H9 (cell line): ENCODE measurements around the gene BRCA2. TPM values are rescaled to one million over a fixed set of nuclear protein-coding genes. Genes with fewer than 3 reads are reported as not detected.

Experiments
- DNase-seq: peaks from one replicate; pipeline ENCODE4 v3.0.0-alpha.2; 2017
- H2AFZ ChIP-seq: one replicate; pipeline ENCODE4 v1.6.1; 2013; ENCODE audit warnings: mild to moderate bottlenecking, low read length, control low read depth, moderate library complexity
- H2AK5ac ChIP-seq: 2 replicates; pipeline ENCODE4 v1.6.1; 2013; ENCODE audit warnings: low read length, control low read depth, mixed read lengths; ENCODE audit not compliant: insufficient read length
- H2BK120ac ChIP-seq: one replicate; pipeline ENCODE4 v1.6.1; 2013; ENCODE audit warnings: low read depth, mild to moderate bottlenecking, low read length, control low read depth, inconsistent platforms; ENCODE audit not compliant: poor library complexity, severe bottlenecking
- H2BK12ac ChIP-seq: 2 replicates; pipeline ENCODE4 v1.6.1; 2013; ENCODE audit warnings: low read length, control low read depth, mixed read lengths, low read depth; ENCODE audit not compliant: insufficient read length
- H2BK15ac ChIP-seq: 2 replicates; pipeline ENCODE4 v1.6.1; 2013; ENCODE audit warnings: low read depth, low read length, control low read depth
- H2BK20ac ChIP-seq: one replicate; pipeline ENCODE4 v1.6.1; 2013; ENCODE audit warnings: low read depth, mild to moderate bottlenecking, low read length, control low read depth, inconsistent platforms; ENCODE audit not compliant: poor library complexity, severe bottlenecking
- H2BK5ac ChIP-seq: 2 replicates; pipeline ENCODE4 v1.6.1; 2013; ENCODE audit warnings: low read length, control low read depth, mixed read lengths; ENCODE audit not compliant: insufficient read length
- H3K14ac ChIP-seq: 2 replicates; pipeline ENCODE4 v1.6.1; 2013; ENCODE audit warnings: low read length, control low read depth; ENCODE audit not compliant: insufficient read depth
- H3K18ac ChIP-seq: 2 replicates; pipeline ENCODE4 v1.6.1; 2013; ENCODE audit warnings: low read depth, mild to moderate bottlenecking, mixed read lengths, low read length, control low read depth; ENCODE audit not compliant: insufficient read length
- H3K23ac ChIP-seq: 2 replicates; pipeline ENCODE4 v1.6.1; 2013; ENCODE audit warnings: low read length, control low read depth, mixed read lengths, low read depth; ENCODE audit not compliant: insufficient read length
- H3K23me2 ChIP-seq: 2 replicates; pipeline ENCODE4 v1.6.1; 2013; ENCODE audit warnings: low read depth, mild to moderate bottlenecking, mixed read lengths, low read length, control low read depth; ENCODE audit not compliant: insufficient read length, poor library complexity, severe bottlenecking
- H3K27ac ChIP-seq: 2 replicates; pipeline ENCODE4 v1.5.1; 2013; ENCODE audit warnings: low read length, control low read depth, mixed read lengths, low read depth; ENCODE audit not compliant: insufficient read length
- H3K27me3 ChIP-seq: 2 replicates; pipeline ENCODE4 v1.6.1; 2013; ENCODE audit warnings: low read length, control low read depth, inconsistent platforms; ENCODE audit not compliant: insufficient read depth
- H3K4ac ChIP-seq: 2 replicates; pipeline ENCODE4 v1.6.1; 2013; ENCODE audit warnings: low read depth, mild to moderate bottlenecking, control low read depth, inconsistent platforms, low read length, moderate library complexity
- H3K4me1 ChIP-seq: 2 replicates; pipeline ENCODE4 v1.6.1; 2013; ENCODE audit warnings: low read length, control low read depth, inconsistent platforms; ENCODE audit not compliant: insufficient read depth
- H3K4me2 ChIP-seq: 2 replicates; pipeline ENCODE4 v1.6.1; 2013; ENCODE audit warnings: low read length, control low read depth, mixed read lengths; ENCODE audit not compliant: insufficient read length, insufficient read depth
- H3K56ac ChIP-seq: 2 replicates; pipeline ENCODE4 v1.6.1; 2013; ENCODE audit warnings: low read depth, mild to moderate bottlenecking, mixed read lengths, low read length, control low read depth; ENCODE audit not compliant: insufficient read length
- H3K79me1 ChIP-seq: 2 replicates; pipeline ENCODE4 v1.6.1; 2013; ENCODE audit warnings: low read depth, mild to moderate bottlenecking, moderate library complexity, low read length, control low read depth, inconsistent platforms; ENCODE audit not compliant: insufficient read depth, poor library complexity, severe bottlenecking
- H3K79me2 ChIP-seq: 2 replicates; pipeline ENCODE4 v1.6.1; 2013; ENCODE audit warnings: low read length, control low read depth, inconsistent platforms; ENCODE audit not compliant: insufficient read depth
- H3K9ac ChIP-seq: 2 replicates; pipeline ENCODE4 v1.6.1; 2013; ENCODE audit warnings: low read length, control low read depth, mixed read lengths; ENCODE audit not compliant: insufficient read length; ENCODE audit errors: extremely low read depth
- H3K9me3 ChIP-seq: one replicate; pipeline ENCODE4 v1.6.1; 2013; ENCODE audit warnings: low read depth, low read length, inconsistent platforms; ENCODE audit not compliant: control insufficient read depth
- H3T11ph ChIP-seq: one replicate; pipeline ENCODE4 v1.6.1; 2013; ENCODE audit warnings: mild to moderate bottlenecking, low read length, control low read depth, inconsistent platforms
- H4K20me1 ChIP-seq: one replicate; pipeline ENCODE4 v1.6.1; 2013; ENCODE audit not compliant: control insufficient read depth, insufficient read length, insufficient read depth
- H4K5ac ChIP-seq: 2 replicates; pipeline ENCODE4 v1.6.1; 2013; ENCODE audit warnings: low read depth, mild to moderate bottlenecking, mixed read lengths, low read length, control low read depth; ENCODE audit not compliant: insufficient read length
- H4K8ac ChIP-seq: replicated peaks from 2 replicates; pipeline ENCODE4 v1.6.1; 2013; ENCODE audit warnings: low read length, control low read depth, mixed read lengths, low read depth; ENCODE audit not compliant: insufficient read length
- H4K91ac ChIP-seq: 2 replicates; pipeline ENCODE4 v1.6.1; 2013; ENCODE audit warnings: low read depth, mild to moderate bottlenecking, moderate library complexity, mixed read lengths, low read length, control low read depth; ENCODE audit not compliant: insufficient read length
- H3K27ac Mint-ChIP-seq, 3 experiments: 2 replicates in 2 of 3; 3 replicates in 1 of 3; pipeline ENCODE4 v1.8.0; 2020 to 2021; ENCODE audit warnings: mixed read lengths in 3 of 3, mild to moderate bottlenecking in 1 of 3, moderate library complexity in 1 of 3
- H3K27me3 Mint-ChIP-seq: 2 replicates; pipeline ENCODE4 v1.8.0; 2021; ENCODE audit warnings: low read depth, mild to moderate bottlenecking, moderate library complexity, mixed read lengths
- H3K36me3 Mint-ChIP-seq, 3 experiments: 2 replicates in 2 of 3; 3 replicates in 1 of 3; pipeline ENCODE4 v1.8.0; 2020 to 2021; ENCODE audit warnings: low read depth in 3 of 3, mixed read lengths in 3 of 3; ENCODE audit not compliant: insufficient read depth in 1 of 3
- H3K4me1 Mint-ChIP-seq, 2 experiments: 2 replicates each; pipeline ENCODE4 v1.8.0; 2020; ENCODE audit warnings: mixed read lengths in 2 of 2
- H3K4me3 Mint-ChIP-seq, 2 experiments: 2 replicates in 1 of 2; 3 replicates in 1 of 2; pipeline ENCODE4 v1.8.0; 2020 to 2021; ENCODE audit warnings: mild to moderate bottlenecking in 2 of 2, mixed read lengths in 2 of 2, moderate library complexity in 1 of 2
- H3K9me3 Mint-ChIP-seq, 2 experiments: 2 replicates in 1 of 2; 3 replicates in 1 of 2; pipeline ENCODE4 v1.8.0; 2020; ENCODE audit warnings: mild to moderate bottlenecking in 2 of 2, mixed read lengths in 2 of 2, moderate library complexity in 1 of 2
- CTCF ChIP-seq: fragments of 200-600 bp; sonication (generic); conservative IDR thresholded peaks from 3 replicates; pipeline ENCODE4 v1.8.0; 2021; ENCODE audit warnings: antibody characterized with exemption, mild to moderate bottlenecking
- WGBS: extraction: QIAGEN DNeasy Blood & Tissue Kit; methylation state at CpG from one replicate; pipeline ENCODE4 v1.1.7; 2013; ENCODE audit warnings: missing lambda C conversion rate, low lambda C conversion rate, mixed read lengths; ENCODE audit not compliant: insufficient read length; ENCODE audit errors: extremely low coverage; 5-methylcytosine and 5-hydroxymethylcytosine counted together
- total RNA-seq: library from RNA; stranded (reverse); gene quantifications from 2 replicates; pipeline ENCODE4 v1.2.1, GENCODE V29; 2021

Gene BRCA2
- total RNA-seq, 1 experiment from 2014 or later: 17.0 TPM

GRCh38 chr13:32317716-32318465 lies 2.6 kb downstream of the BRCA2 start:
- H3K14ac ChIP-seq: no peak overlapping the region
- H3K4me3 Mint-ChIP-seq: no peak overlapping the region
- H3T11ph ChIP-seq: no peak overlapping the region
- H3K36me3 Mint-ChIP-seq: peaks cover 7 to 37% (median 24%) of the 10 kb centered on the region in 3 experiments; a peak in 6 of 7 replicates
- WGBS: no CpG with 5 or more reads among the region's 2 CpGs
- H3K4me1 Mint-ChIP-seq: peaks cover 10% of the 10 kb centered on the region in 2 experiments; a peak in 3 of 4 replicates
- no peak overlapping the region for H3K56ac ChIP-seq
- no peak overlapping the region for H2BK120ac ChIP-seq
- H2BK12ac ChIP-seq: no peak overlapping the region
- H3K4ac ChIP-seq: no peak overlapping the region
- H2BK15ac ChIP-seq: no peak overlapping the region
- H3K23ac ChIP-seq: no peak overlapping the region
- H4K8ac ChIP-seq: no peak overlapping the region
- no peaks in the 10 kb centered on the region for H3K9me3 Mint-ChIP-seq
- no peaks in the 10 kb centered on the region for H3K9me3 ChIP-seq
- H3K9ac ChIP-seq: no peak overlapping the region
- H3K27me3 Mint-ChIP-seq: no peaks in the 10 kb centered on the region
- H2AK5ac ChIP-seq: no peak overlapping the region
- no peak overlapping the region for H3K4me2 ChIP-seq
- DNase-seq: no peak
- no peak overlapping the region for H4K91ac ChIP-seq
- H2BK20ac ChIP-seq: no peak overlapping the region
- no peak overlapping the region for H2BK5ac ChIP-seq
- no peak overlapping the region for H2AFZ ChIP-seq
- no peak overlapping the region for H3K27ac ChIP-seq
- no peaks in the 10 kb centered on the region for H4K20me1 ChIP-seq
- no peak overlapping the region for H4K5ac ChIP-seq
- H3K27ac Mint-ChIP-seq: no peak overlapping the region
- peaks cover 10% of the 10 kb centered on the region for H3K23me2 ChIP-seq
- H3K4me1 ChIP-seq: no peaks in the 10 kb centered on the region
- H3K79me1 ChIP-seq: no peaks in the 10 kb centered on the region
- no peaks in the 10 kb centered on the region for H3K27me3 ChIP-seq
- no peaks in the 10 kb centered on the region for H3K79me2 ChIP-seq
- no peak overlapping the region for H3K18ac ChIP-seq
- TF ChIP-seq CTCF: no peak
